ENCODE measurements around the gene TOLLIP. TPM values are rescaled to one million over a fixed set of nuclear protein-coding genes. Genes with fewer than 3 reads are reported as not detected.

TOLLIP gene
- total RNA-seq, 1 donor from 2014 or later = 42.9 TPM

- no peak overlapping the region for H3K4me3 Mint-ChIP-seq
- no peaks in the 10 kb centered on the region for H3K27me3 Mint-ChIP-seq (ENCODE audit: insufficient read depth)
- H3K9me3 Mint-ChIP-seq = peaks cover 3% of the 10 kb centered on the region
- no peaks in the 10 kb centered on the region for H3K36me3 Mint-ChIP-seq (ENCODE audit: low read depth)
- no peaks in the 10 kb centered on the region for H3K4me1 Mint-ChIP-seq (ENCODE audit: low read depth)
- intact Hi-C loops (cut with micrococcal nuclease) = no loop called here
- H3K27ac Mint-ChIP-seq = no peak overlapping the region
- DNase-seq (ENCODE audit: low spot score) = no peak
These were observed 67.1 kb downstream of the TOLLIP start for GRCh38 chr11:1242289-1242688.

GRCh38 chr11:1241706-1242105 lies 67.7 kb downstream of the TOLLIP start:
- Mint-ChIP-seq H3K27me3 (ENCODE audit: insufficient read depth) (no peaks in the 10 kb centered on the region), H3K4me3 (no peak overlapping the region), H3K27ac (no peak overlapping the region), H3K4me1 (ENCODE audit: low read depth) (no peaks in the 10 kb centered on the region), H3K9me3 (peaks cover 3% of the 10 kb centered on the region), H3K36me3 (ENCODE audit: low read depth) (no peaks in the 10 kb centered on the region)
- intact Hi-C loops (cut with micrococcal nuclease) = no loop called here
- DNase-seq (ENCODE audit: low spot score) = no peak

GRCh38 chr11:1240771-1241170 lies 68.7 kb downstream of the TOLLIP start:
- no peak for DNase-seq (ENCODE audit: low spot score)
- no peaks in the 10 kb centered on the region for H3K36me3 Mint-ChIP-seq (ENCODE audit: low read depth)
- H3K27ac Mint-ChIP-seq = no peak overlapping the region
- intact Hi-C loops (cut with micrococcal nuclease) = no loop called here
- no peaks in the 10 kb centered on the region for H3K4me1 Mint-ChIP-seq (ENCODE audit: low read depth)
- H3K4me3 Mint-ChIP-seq = no peak overlapping the region
- peaks cover 3% of the 10 kb centered on the region for H3K9me3 Mint-ChIP-seq
- H3K27me3 Mint-ChIP-seq (ENCODE audit: insufficient read depth) = no peaks in the 10 kb centered on the region

- H3K4me1 Mint-ChIP-seq (ENCODE audit: low read depth) = no peaks in the 10 kb centered on the region
- H3K4me3 Mint-ChIP-seq = no peak overlapping the region
- no peaks in the 10 kb centered on the region for H3K36me3 Mint-ChIP-seq (ENCODE audit: low read depth)
- H3K27me3 Mint-ChIP-seq (ENCODE audit: insufficient read depth) = no peaks in the 10 kb centered on the region
- intact Hi-C loops (cut with micrococcal nuclease) = no loop called here
- peaks cover 3% of the 10 kb centered on the region for H3K9me3 Mint-ChIP-seq
- no peak for DNase-seq (ENCODE audit: low spot score)
- no peak overlapping the region for H3K27ac Mint-ChIP-seq
These were observed 69.7 kb downstream of the TOLLIP start for GRCh38 chr11:1239596-1240205.

- Mint-ChIP-seq H3K36me3 (ENCODE audit: low read depth) (no peaks in the 10 kb centered on the region), H3K27me3 (ENCODE audit: insufficient read depth) (no peaks in the 10 kb centered on the region)
These were observed 70.5 kb downstream of the TOLLIP start for GRCh38 chr11:1238767-1239595.

GRCh38 chr11:1237851-1238250 lies 71.6 kb downstream of the TOLLIP start:
- no peak overlapping the region for H3K4me3 Mint-ChIP-seq
- no peaks in the 10 kb centered on the region for H3K4me1 Mint-ChIP-seq (ENCODE audit: low read depth)
- DNase-seq (ENCODE audit: low spot score) = no peak
- peaks cover 3% of the 10 kb centered on the region for H3K9me3 Mint-ChIP-seq
- no peaks in the 10 kb centered on the region for H3K36me3 Mint-ChIP-seq (ENCODE audit: low read depth)
- no peak overlapping the region for H3K27ac Mint-ChIP-seq
- H3K27me3 Mint-ChIP-seq (ENCODE audit: insufficient read depth) = no peaks in the 10 kb centered on the region
- intact Hi-C loops (cut with micrococcal nuclease) = no loop called here

More at GRCh38 chr11:1238767-1239595, 70.5 kb downstream of the TOLLIP start:
- no peak overlapping the region for H3K4me3 Mint-ChIP-seq
- peaks cover 3% of the 10 kb centered on the region for H3K9me3 Mint-ChIP-seq
- no peak overlapping the region for H3K27ac Mint-ChIP-seq
- H3K4me1 Mint-ChIP-seq (ENCODE audit: low read depth) = no peaks in the 10 kb centered on the region
- no peak for DNase-seq (ENCODE audit: low spot score)
- intact Hi-C loops (cut with micrococcal nuclease) = no loop called here

GRCh38 chr11:1237128-1237580 lies 72.3 kb downstream of the TOLLIP start:
- H3K27me3 Mint-ChIP-seq (ENCODE audit: insufficient read depth) = no peaks in the 10 kb centered on the region
- no peak for DNase-seq (ENCODE audit: low spot score)
- intact Hi-C loops (cut with micrococcal nuclease) = no loop called here
- H3K36me3 Mint-ChIP-seq (ENCODE audit: low read depth) = no peaks in the 10 kb centered on the region
- peaks cover 3% of the 10 kb centered on the region for H3K9me3 Mint-ChIP-seq
- no peak overlapping the region for H3K27ac Mint-ChIP-seq
- H3K4me1 Mint-ChIP-seq (ENCODE audit: low read depth) = no peaks in the 10 kb centered on the region
- no peak overlapping the region for H3K4me3 Mint-ChIP-seq

GRCh38 chr11:1236316-1237127 lies 72.9 kb downstream of the TOLLIP start:
- no peak overlapping the region for H3K27ac Mint-ChIP-seq

GRCh38 chr11:1235901-1236315 lies 73.5 kb downstream of the TOLLIP start:
- intact Hi-C loops (cut with micrococcal nuclease) = no loop called here
- H3K27me3 Mint-ChIP-seq (ENCODE audit: insufficient read depth) = no peaks in the 10 kb centered on the region
- H3K4me3 Mint-ChIP-seq = no peak overlapping the region
- no peaks in the 10 kb centered on the region for H3K36me3 Mint-ChIP-seq (ENCODE audit: low read depth)
- no peaks in the 10 kb centered on the region for H3K4me1 Mint-ChIP-seq (ENCODE audit: low read depth)
- no peaks in the 10 kb centered on the region for H3K9me3 Mint-ChIP-seq
- H3K27ac Mint-ChIP-seq = no peak overlapping the region
- no peak for DNase-seq (ENCODE audit: low spot score)

More at GRCh38 chr11:1236316-1237127, 72.9 kb downstream of the TOLLIP start:
- Mint-ChIP-seq H3K9me3 (no peaks in the 10 kb centered on the region), H3K36me3 (ENCODE audit: low read depth) (no peaks in the 10 kb centered on the region), H3K27me3 (ENCODE audit: insufficient read depth) (no peaks in the 10 kb centered on the region), H3K4me1 (ENCODE audit: low read depth) (no peaks in the 10 kb centered on the region), H3K4me3 (no peak overlapping the region)
- DNase-seq (ENCODE audit: low spot score) = no peak
- intact Hi-C loops (cut with micrococcal nuclease) = no loop called here

- DNase-seq (ENCODE audit: low spot score) = no peak
- Mint-ChIP-seq H3K9me3 (no peaks in the 10 kb centered on the region), H3K4me3 (no peak overlapping the region), H3K4me1 (ENCODE audit: low read depth) (no peaks in the 10 kb centered on the region), H3K27ac (no peak overlapping the region), H3K36me3 (ENCODE audit: low read depth) (no peaks in the 10 kb centered on the region), H3K27me3 (ENCODE audit: insufficient read depth) (no peaks in the 10 kb centered on the region)
- intact Hi-C loops (cut with micrococcal nuclease) = no loop called here
These were observed 74.0 kb downstream of the TOLLIP start for GRCh38 chr11:1235306-1235900.

- Mint-ChIP-seq H3K36me3 (ENCODE audit: low read depth) (no peaks in the 10 kb centered on the region), H3K4me1 (ENCODE audit: low read depth) (no peaks in the 10 kb centered on the region), H3K4me3 (no peak overlapping the region), H3K9me3 (no peaks in the 10 kb centered on the region), H3K27me3 (ENCODE audit: insufficient read depth) (no peaks in the 10 kb centered on the region), H3K27ac (no peak overlapping the region)
- DNase-seq (ENCODE audit: low spot score) = no peak
- intact Hi-C loops (cut with micrococcal nuclease) = no loop called here
These were observed 74.6 kb downstream of the TOLLIP start for GRCh38 chr11:1234771-1235305.

- Mint-ChIP-seq H3K4me1 (ENCODE audit: low read depth) (no peaks in the 10 kb centered on the region), H3K4me3 (no peak overlapping the region), H3K27ac (no peak overlapping the region), H3K36me3 (ENCODE audit: low read depth) (no peaks in the 10 kb centered on the region), H3K9me3 (no peaks in the 10 kb centered on the region), H3K27me3 (ENCODE audit: insufficient read depth) (no peaks in the 10 kb centered on the region)
- no peak for DNase-seq (ENCODE audit: low spot score)
- intact Hi-C loops (cut with micrococcal nuclease) = no loop called here
These were observed 75.2 kb downstream of the TOLLIP start for GRCh38 chr11:1234054-1234720.
